ENCODE measurements around the gene IQGAP2. TPM values are rescaled to one million over a fixed set of nuclear protein-coding genes. Genes with fewer than 3 reads are reported as not detected.

Gene IQGAP2
- total and polyA plus RNA-seq, 2 of the 8 experiments (the other 6 are each of a cell fraction or from before 2014, with no cell fraction given) = 19.7 to 66.0 TPM

DNA sequence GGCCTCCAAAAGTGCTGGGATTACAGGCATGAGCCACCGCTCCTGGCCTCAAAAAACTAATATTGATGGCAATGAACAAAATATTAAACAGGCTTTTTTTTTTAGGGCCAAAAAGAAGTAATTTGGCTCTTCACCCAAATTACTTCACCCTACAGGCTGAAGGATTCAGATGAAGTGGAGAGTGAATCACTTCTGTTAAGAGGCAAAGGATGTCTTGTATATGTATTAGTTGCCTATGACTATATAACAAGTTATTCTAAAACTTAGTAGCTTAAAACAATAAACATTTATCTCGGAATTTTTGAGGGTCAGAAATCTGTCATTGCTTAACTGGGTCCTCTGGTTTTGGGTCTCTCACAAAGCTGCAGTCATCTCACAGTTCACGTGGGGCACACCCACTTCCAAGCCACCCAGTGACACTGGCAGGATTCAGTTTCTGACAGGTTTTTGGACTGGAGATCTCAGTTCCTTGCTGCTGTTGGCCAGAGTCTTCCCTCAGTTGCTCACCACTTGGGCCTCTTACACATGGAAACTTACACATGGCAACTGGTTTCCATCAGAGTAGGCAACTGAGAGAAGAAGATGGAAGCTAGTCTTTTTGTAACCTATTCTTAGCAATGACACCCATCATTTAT, 66.7 kb downstream of the IQGAP2 start:
- Histone ChIP-seq H2BK5ac (ENCODE audit: low read depth, low read length) (no peak overlapping the region), H3K18ac (ENCODE audit: extremely low read depth, low read length) (no peak overlapping the region), H3K4me3 (ENCODE audit: extremely low read depth in 1 of 4, insufficient read depth in 2 of 4, low read depth in 3 of 4, low read length in 4 of 4) (no peak overlapping the region), H4K20me1 (replicated peaks in 1 of 2; ENCODE audit: control insufficient read depth in 1 of 2, insufficient read depth in 2 of 2, low read length in 2 of 2) (no peaks in the 10 kb centered on the region), H3K79me1 (ENCODE audit: low read depth, low read length) (0 out of 2 replicates have a peak, but pooled peaks cover 2% of the 10 kb centered on the region), H2BK12ac (ENCODE audit: low read depth, low read length) (no peak overlapping the region), H3K27ac (ENCODE audit: low read depth, low read length) (no peak overlapping the region), H3K79me2 (ENCODE audit: control insufficient read depth in 1 of 2, insufficient read depth in 2 of 2, low read length in 2 of 2) (0 out of 4 replicates have a peak, but pooled peaks cover 0 to 3% of the 10 kb centered on the region in 2 experiments), H2BK120ac (replicated peaks; ENCODE audit: low read depth, low read length) (no peak overlapping the region), H4K5ac (ENCODE audit: insufficient read length, low read depth, low read length) (no peak overlapping the region), H3K14ac (ENCODE audit: insufficient read length) (no peak overlapping the region), H2AFZ (ENCODE audit: low read length) (no peak overlapping the region), H3K9me3 (ENCODE audit: insufficient read depth in 2 of 2, low read depth in 1 of 2, low read length in 1 of 2) (peaks cover 3% of the 10 kb centered on the region in 2 experiments; a peak in 2 of 4 replicates), H2AK5ac (ENCODE audit: low read depth, low read length) (no peak overlapping the region), H3K4me2 (ENCODE audit: insufficient read depth in 1 of 2, low read depth in 2 of 2, low read length in 2 of 2) (no peak overlapping the region), H4K91ac (replicated peaks; ENCODE audit: insufficient read length, low read length) (no peak overlapping the region), H3K4me1 (replicated peaks in 1 of 4; ENCODE audit: control insufficient read depth in 3 of 4, insufficient read depth in 4 of 4, low read length in 3 of 4) (peaks cover 0 to 6% (median 3%) of the 10 kb centered on the region in 4 experiments; a peak in 4 of 7 replicates), H3K56ac (replicated peaks; ENCODE audit: insufficient read length, low read depth, low read length) (no peak overlapping the region), H3K36me3 (ENCODE audit: control insufficient read depth in 2 of 4, insufficient read depth in 4 of 4, low read length in 3 of 4) (no peaks in the 10 kb centered on the region), H3K27me3 (replicated peaks in 1 of 4; ENCODE audit: control insufficient read depth in 3 of 4, extremely low read depth in 1 of 4, insufficient read depth in 3 of 4, low read length in 3 of 4) (no peaks in the 10 kb centered on the region), H3K4ac (replicated peaks; ENCODE audit: insufficient read length, low read depth, low read length) (no peak overlapping the region), H2BK20ac (ENCODE audit: low read length) (no peak overlapping the region), H2BK15ac (ENCODE audit: low read length) (no peak overlapping the region), H3K23ac (ENCODE audit: insufficient read length) (no peak overlapping the region), H3K23me2 (ENCODE audit: low read depth, low read length) (no peaks in the 10 kb centered on the region), H4K8ac (ENCODE audit: extremely low read depth, insufficient read depth, low read length) (no peak overlapping the region), H3K9ac (replicated peaks in 1 of 4; ENCODE audit: extremely low read depth in 1 of 4, low read depth in 3 of 4, low read length in 3 of 4) (no peak overlapping the region)
- WGBS, 2 experiments (ENCODE audit: extremely low coverage in 1 of 2, insufficient coverage in 1 of 2, insufficient read length in 1 of 2, insufficient replicate concordance in 2 of 2, low coverage in 1 of 2, low lambda C conversion rate in 2 of 2, missing lambda C conversion rate in 1 of 2) = 95% methylated on average over 3 of the region's 3 CpGs; no CpG with 5 or more reads in 1 of the 2 experiments
- ChIA-PET POLR2A (ENCODE audit: partially characterized antibody) (no interaction called here), CTCF (ENCODE audit: partially characterized antibody) (interaction anchor here (0.6 to 11.0 kb wide), 5 partner anchors 13 to 114 kb away, joined by 3 to 69 read pairs (median 3); no protein-coding TSS in a partner anchor)
- FAIRE-seq = no peak
- TF ChIP-seq NRF1 (IDR thresholded peaks at IDR 0.05; ENCODE audit: low read depth, low read length) (no peak), MAFK (IDR thresholded peaks at IDR 0.05; ENCODE audit: low read depth, low read length) (no peak)
- no peak for DNase-seq (ENCODE audit: low read depth in 1 of 2, low spot score in 2 of 2)

All from H1 (cell line).